B cell (primary cell): Measurements from ENCODE around the gene PPP1R13B. TPM values are rescaled to one million over a fixed set of nuclear protein-coding genes. Genes with fewer than 3 reads are reported as not detected.

ENCODE experiments used
- ATAC-seq: fragments of 200-7000 bp; cut with Tn5 transposase; one replicate; pipeline ENCODE4 v1.10.0; 2021; ENCODE audit warnings: low read depth, mild to moderate bottlenecking, moderate number of reproducible peaks, moderate library complexity
- CTCF ChIA-PET: fragments of 350-600 bp; sonication (Branson Sonifier 250); formaldehyde crosslinking; loops from one replicate; lab custom pipeline; 2021; ENCODE audit warnings: antibody characterized with exemption, inconsistent platforms; lab: Charles Lee
- POLR2A ChIA-PET: fragments of 350-600 bp; sonication (Branson Sonifier 250); formaldehyde crosslinking; loops from one replicate; lab custom pipeline; 2021; ENCODE audit warnings: antibody characterized with exemption; lab: Charles Lee
- DNase-seq: peaks from one replicate; pipeline ENCODE4 v3.0.0; 2013
- H2AFZ ChIP-seq: 2 replicates; pipeline ENCODE4 v1.6.1; 2012; ENCODE audit warnings: mild to moderate bottlenecking, low read depth, low read length; ENCODE audit not compliant: insufficient read depth, poor library complexity, severe bottlenecking
- H3K27ac ChIP-seq, 2 donors: 1 replicate in 1 of 2; 2 replicates in 1 of 2; pipeline ENCODE4 v1.5.1; 2012 to 2013; ENCODE audit warnings: low read length in 2 of 2, mild to moderate bottlenecking in 2 of 2, moderate library complexity in 1 of 2
- H3K27me3 ChIP-seq, 4 experiments: fragments of 200-600 bp in 1 of 4; sonication (generic) in 1 of 4; replicated peaks in 1 of 4; 1 replicate in 2 of 4; 2 replicates in 2 of 4; pipeline versions ENCODE4 v1.6.1 to v1.7.0; 2013 to 2016; ENCODE audit warnings: low read length in 3 of 4, mild to moderate bottlenecking in 2 of 4, mixed read lengths in 1 of 4, moderate library complexity in 1 of 4; ENCODE audit not compliant: insufficient read depth in 4 of 4, control insufficient read depth in 3 of 4; ENCODE audit errors: control extremely low read depth in 1 of 4
- H3K36me3 ChIP-seq, 2 experiments: replicated peaks in 1 of 2; 1 replicate in 1 of 2; 2 replicates in 1 of 2; pipeline versions ENCODE4 v1.6.1 to v1.7.1; 2013; ENCODE audit warnings: low read length in 1 of 2; ENCODE audit not compliant: insufficient read depth in 2 of 2, control insufficient read depth in 1 of 2; ENCODE audit errors: control extremely low read depth in 1 of 2, extremely low read depth in 1 of 2
- H3K4me1 ChIP-seq, 2 donors: fragments of 200-600 bp in 1 of 2; sonication (generic) in 1 of 2; 1 replicate in 1 of 2; 2 replicates in 1 of 2; pipeline versions ENCODE4 v1.5.1 to v1.6.1; 2013 to 2017; ENCODE audit warnings: low read length in 2 of 2; ENCODE audit not compliant: control insufficient read depth in 2 of 2, insufficient read depth in 2 of 2
- H3K4me2 ChIP-seq: replicated peaks from 2 replicates; pipeline ENCODE3; 2012; ENCODE audit warnings: mild to moderate bottlenecking, low read depth, low read length; ENCODE audit not compliant: poor library complexity, severe bottlenecking
- H3K4me3 ChIP-seq, 5 experiments: fragments of 200-600 bp in 1 of 5; sonication (generic) in 1 of 5; 1 replicate in 3 of 5; 2 replicates in 2 of 5; pipeline versions ENCODE4 v1.5.1 to v1.7.0; 2011 to 2016; ENCODE audit warnings: low read length in 4 of 5, mild to moderate bottlenecking in 4 of 5, low read depth in 2 of 5, control low read depth in 1 of 5, moderate library complexity in 1 of 5; ENCODE audit not compliant: insufficient read depth in 1 of 5; ENCODE audit errors: control extremely low read depth in 1 of 5, extremely low read depth in 1 of 5
- H3K79me2 ChIP-seq: fragments of 200-600 bp; sonication (generic); one replicate; pipeline ENCODE4 v1.6.0; 2016; ENCODE audit warnings: low read length; ENCODE audit not compliant: control insufficient read depth, insufficient read depth
- H3K9ac ChIP-seq: fragments of 200-600 bp; sonication (generic); 2 replicates; pipeline ENCODE4 v1.6.1; 2017; ENCODE audit warnings: mild to moderate bottlenecking, low read length, moderate library complexity
- H3K9me3 ChIP-seq, 3 donors: one replicate each; pipeline versions ENCODE4 v1.6.1 to v1.7.1; 2013; ENCODE audit warnings: low read length in 2 of 3; ENCODE audit not compliant: control insufficient read depth in 2 of 3, insufficient read depth in 1 of 3; ENCODE audit errors: control extremely low read depth in 1 of 3
- H4K20me1 ChIP-seq: 2 replicates; pipeline ENCODE4 v1.6.0; 2012; ENCODE audit warnings: mild to moderate bottlenecking, low read length; ENCODE audit not compliant: insufficient read depth, control insufficient read depth, poor library complexity, severe bottlenecking
- H3K27ac Mint-ChIP-seq: one replicate; pipeline ENCODE4 v1.8.0; 2021; ENCODE audit warnings: mixed read lengths
- H3K27me3 Mint-ChIP-seq: one replicate; pipeline ENCODE4 v1.8.0; 2021; ENCODE audit warnings: mixed read lengths
- H3K4me1 Mint-ChIP-seq: one replicate; pipeline ENCODE4 v1.8.0; 2021; ENCODE audit warnings: mixed read lengths
- H3K4me3 Mint-ChIP-seq: one replicate; pipeline ENCODE4 v1.8.0; 2021; ENCODE audit warnings: mixed read lengths
- H3K9me3 Mint-ChIP-seq: one replicate; pipeline ENCODE4 v1.8.0; 2022; ENCODE audit warnings: mixed read lengths; ENCODE audit not compliant: insufficient read depth
- CTCF ChIP-seq: fragments of 200-600 bp; IDR thresholded peaks from one replicate; pipeline ENCODE4 v1.8.0; 2022; ENCODE audit warnings: antibody characterized with exemption, mild to moderate bottlenecking
- EZH2 ChIP-seq: IDR thresholded peaks from 2 replicates; pipeline ENCODE4 v1.6.1; 2012; ENCODE audit warnings: borderline replicate concordance, low read depth, mild to moderate bottlenecking, moderate library complexity, low read length; ENCODE audit not compliant: insufficient read depth, poor library complexity, severe bottlenecking
- WGBS: methylation state at CpG from one replicate; pipeline ENCODE4 v1.1.5; 2013; ENCODE audit warnings: missing lambda C conversion rate; ENCODE audit not compliant: insufficient coverage; 5-methylcytosine and 5-hydroxymethylcytosine counted together
- intact Hi-C: fragments of 100-400 bp; cut with micrococcal nuclease; formaldehyde crosslinking; loops from one replicate; pipeline ENCODE4 v1.10.0; 2022
- polyA plus RNA-seq: library from polyadenylated mRNA; depleted of rRNA; stranded (reverse); fragments of >200 nt; gene quantifications from 2 replicates; pipeline ENCODE4 v1.2.3, GENCODE V29; 2012
- total RNA-seq, 2 donors: library from RNA; stranded (reverse); fragments of 120-200 nt in 1 of 2; gene quantifications; 1 replicate in 1 of 2; 2 replicates in 1 of 2; pipeline versions ENCODE4 v1.2.3 to v1.2.4, GENCODE V29; 2013 to 2022

Gene PPP1R13B
- total and polyA plus RNA-seq, 2 donors (not counting 1 experiment from before 2014, with no cell fraction given): 10.1 to 27.7 TPM

GRCh38 chr14:103894034-103894722 lies 46.8 kb upstream of the PPP1R13B start:
- intact Hi-C loops: no loop called here
- ATAC-seq (no peak), DNase-seq (no peak)
- peaks cover 2% of the 10 kb centered on the region for H3K9me3 Mint-ChIP-seq
- TF ChIP-seq CTCF (no peak), EZH2 (no peak)
- Histone ChIP-seq H3K36me3 (no peaks in the 10 kb centered on the region), H3K9me3 (no peaks in the 10 kb centered on the region), H3K79me2 (no peaks in the 10 kb centered on the region), H4K20me1 (no peaks in the 10 kb centered on the region), H3K27me3 (no peaks in the 10 kb centered on the region), H3K4me2 (no peak overlapping the region), H3K9ac (no peak overlapping the region), H2AFZ (no peak overlapping the region), H3K4me1 (no peaks in the 10 kb centered on the region), H3K4me3 (no peak overlapping the region), H3K27ac (no peak overlapping the region)
- ChIA-PET CTCF (no interaction called here), POLR2A (no interaction called here)
- peaks cover 6% of the 10 kb centered on the region for H3K27me3 Mint-ChIP-seq
- no peaks in the 10 kb centered on the region for H3K4me1 Mint-ChIP-seq
- no peak overlapping the region for H3K27ac Mint-ChIP-seq
- H3K4me3 Mint-ChIP-seq: no peak overlapping the region
- 79% methylated on average over 23 of the region's 26 CpGs for WGBS

- Histone ChIP-seq H3K36me3 (no peaks in the 10 kb centered on the region), H3K9ac (no peak overlapping the region), H3K79me2 (no peaks in the 10 kb centered on the region), H2AFZ (no peak overlapping the region), H4K20me1 (no peaks in the 10 kb centered on the region), H3K4me1 (no peaks in the 10 kb centered on the region), H3K4me3 (no peak overlapping the region), H3K4me2 (no peak overlapping the region), H3K27ac (no peak overlapping the region), H3K27me3 (no peaks in the 10 kb centered on the region), H3K9me3 (no peaks in the 10 kb centered on the region)
- DNase-seq (no peak), ATAC-seq (no peak)
- WGBS: 70% methylated on average over 4 of the region's 8 CpGs
- TF ChIP-seq CTCF (no peak), EZH2 (no peak)
- intact Hi-C loops: no loop called here
- ChIA-PET CTCF (no interaction called here), POLR2A (no interaction called here)
- no peak overlapping the region for H3K4me3 Mint-ChIP-seq
- peaks cover 6% of the 10 kb centered on the region for H3K27me3 Mint-ChIP-seq
- H3K4me1 Mint-ChIP-seq: no peaks in the 10 kb centered on the region
- H3K9me3 Mint-ChIP-seq: peaks cover 2% of the 10 kb centered on the region
- no peak overlapping the region for H3K27ac Mint-ChIP-seq
Observed at GRCh38 chr14:103892247-103892646, 44.9 kb upstream of the PPP1R13B start.
